22Rv1 (cell line): ENCODE data around the gene SEC23IP.

ENCODE experiments used
- ZFX ChIP-seq: fragments of 450-650 bp; IDR thresholded peaks from 2 replicates; pipeline ENCODE4 v1.6.1; 2017; ENCODE audit warnings: antibody characterized with exemption, borderline replicate concordance
- TF ChIP-seq, protein P1 (sequence below): fragments of 450-650 bp; IDR thresholded peaks from 2 replicates; pipeline ENCODE4 v1.5.1; 2017; ENCODE audit warnings: mild to moderate bottlenecking

DNA sequence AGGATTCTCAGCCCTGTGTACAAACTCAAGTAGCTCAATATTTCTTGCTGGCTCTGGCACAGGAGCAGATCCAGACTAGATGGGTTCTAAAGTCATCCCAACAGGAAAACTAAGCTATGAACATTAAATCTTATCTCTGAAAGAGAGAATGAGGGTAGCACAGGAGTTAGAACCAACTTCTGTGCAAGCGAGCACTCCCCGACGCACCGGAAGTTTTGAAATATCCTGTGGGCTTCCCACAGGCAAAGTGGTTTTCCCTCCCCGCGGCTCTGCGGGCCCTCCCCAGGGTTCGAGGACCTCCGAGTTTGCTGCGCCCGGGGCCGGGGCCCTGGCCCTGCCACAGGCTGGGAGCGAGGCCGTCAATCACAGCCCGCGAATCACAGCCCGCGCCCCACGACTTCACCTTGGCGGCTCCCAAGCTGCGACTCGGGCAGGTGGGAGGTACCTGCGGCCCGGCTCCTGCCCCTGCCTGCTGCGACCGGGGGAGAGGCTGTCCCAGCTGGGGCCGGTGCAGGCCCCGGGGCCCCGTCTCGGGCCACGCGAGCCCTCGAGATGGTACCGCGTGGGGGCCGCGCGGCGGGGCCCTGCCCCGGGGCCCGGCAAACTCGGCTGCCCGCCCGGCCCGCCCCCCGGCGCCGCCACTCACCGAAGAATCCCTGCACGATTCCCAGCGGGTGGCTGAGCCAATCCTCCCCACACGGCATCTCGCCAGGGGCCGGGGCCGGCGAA lies 20.5 kb upstream of the SEC23IP start:
- TF ChIP-seq, protein P1, sequence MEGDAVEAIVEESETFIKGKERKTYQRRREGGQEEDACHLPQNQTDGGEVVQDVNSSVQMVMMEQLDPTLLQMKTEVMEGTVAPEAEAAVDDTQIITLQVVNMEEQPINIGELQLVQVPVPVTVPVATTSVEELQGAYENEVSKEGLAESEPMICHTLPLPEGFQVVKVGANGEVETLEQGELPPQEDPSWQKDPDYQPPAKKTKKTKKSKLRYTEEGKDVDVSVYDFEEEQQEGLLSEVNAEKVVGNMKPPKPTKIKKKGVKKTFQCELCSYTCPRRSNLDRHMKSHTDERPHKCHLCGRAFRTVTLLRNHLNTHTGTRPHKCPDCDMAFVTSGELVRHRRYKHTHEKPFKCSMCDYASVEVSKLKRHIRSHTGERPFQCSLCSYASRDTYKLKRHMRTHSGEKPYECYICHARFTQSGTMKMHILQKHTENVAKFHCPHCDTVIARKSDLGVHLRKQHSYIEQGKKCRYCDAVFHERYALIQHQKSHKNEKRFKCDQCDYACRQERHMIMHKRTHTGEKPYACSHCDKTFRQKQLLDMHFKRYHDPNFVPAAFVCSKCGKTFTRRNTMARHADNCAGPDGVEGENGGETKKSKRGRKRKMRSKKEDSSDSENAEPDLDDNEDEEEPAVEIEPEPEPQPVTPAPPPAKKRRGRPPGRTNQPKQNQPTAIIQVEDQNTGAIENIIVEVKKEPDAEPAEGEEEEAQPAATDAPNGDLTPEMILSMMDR = no peak
- no peak for TF ChIP-seq ZFX
